GM23338 (cell line): ENCODE results near the gene VPS72. TPM values are rescaled to one million over a fixed set of nuclear protein-coding genes. Genes with fewer than 3 reads are reported as not detected.

Source experiments
- ATAC-seq: fragments of 200-7000 bp; cut with Tn5 transposase; 3 replicates; pipeline ENCODE4 v1.9.1; 2020
- DNase-seq: peaks from one replicate; pipeline ENCODE4 v3.0.0-alpha.2; 2015; ENCODE audit warnings: low spot score
- H2AFZ ChIP-seq: fragments of 200-600 bp; sonication (generic); 2 replicates; pipeline ENCODE4 v1.8.0; 2016; ENCODE audit warnings: antibody characterized with exemption, mild to moderate bottlenecking, moderate library complexity
- H3F3A ChIP-seq: fragments of 200-600 bp; sonication (generic); replicated peaks from 2 replicates; pipeline ENCODE4 v1.8.0; 2017; ENCODE audit warnings: antibody characterized with exemption, mixed run types, low read depth
- H3K27ac ChIP-seq: fragments of 200-600 bp; sonication (generic); 2 replicates; pipeline ENCODE4 v1.6.1; 2016; ENCODE audit warnings: low read depth
- H3K27me3 ChIP-seq: fragments of 200-600 bp; sonication (generic); 2 replicates; pipeline ENCODE4 v1.8.0; 2016; ENCODE audit warnings: mild to moderate bottlenecking, mixed run types, moderate library complexity; ENCODE audit not compliant: insufficient read depth
- H3K36me3 ChIP-seq: fragments of 200-600 bp; sonication (generic); 2 replicates; pipeline ENCODE4 v1.8.0; 2016; ENCODE audit warnings: mild to moderate bottlenecking; ENCODE audit not compliant: insufficient read depth
- H3K4me1 ChIP-seq: fragments of 200-600 bp; sonication (generic); 2 replicates; pipeline ENCODE4 v1.8.0; 2016; ENCODE audit warnings: mild to moderate bottlenecking, moderate library complexity; ENCODE audit not compliant: insufficient read depth
- H3K4me2 ChIP-seq: fragments of 200-600 bp; sonication (generic); 2 replicates; pipeline ENCODE4 v1.7.1; 2017; ENCODE audit warnings: mixed run types
- H3K4me3 ChIP-seq: fragments of 200-600 bp; sonication (generic); 2 replicates; pipeline ENCODE4 v1.6.1; 2016; ENCODE audit warnings: mixed run types
- H3K79me2 ChIP-seq: fragments of 200-600 bp; sonication (generic); replicated peaks from 2 replicates; pipeline ENCODE4 v1.8.0; 2017; ENCODE audit warnings: mild to moderate bottlenecking; ENCODE audit not compliant: insufficient read depth
- H3K9me2 ChIP-seq: fragments of 200-600 bp; sonication (generic); 2 replicates; pipeline ENCODE4 v1.8.0; 2017; ENCODE audit not compliant: insufficient read depth
- H4K20me1 ChIP-seq: fragments of 200-600 bp; sonication (generic); replicated peaks from 2 replicates; pipeline ENCODE4 v1.8.0; 2017; ENCODE audit warnings: mild to moderate bottlenecking; ENCODE audit not compliant: insufficient read depth
- H3K27ac Mint-ChIP-seq: 2 replicates; pipeline ENCODE4 v1.8.0; 2020; ENCODE audit warnings: inconsistent platforms, mild to moderate bottlenecking, moderate library complexity, mixed read lengths
- H3K27me3 Mint-ChIP-seq: 3 replicates; pipeline ENCODE4 v1.8.0; 2022; ENCODE audit warnings: low read depth, mild to moderate bottlenecking, moderate library complexity, mixed read lengths, inconsistent platforms; ENCODE audit not compliant: insufficient read depth, poor library complexity
- H3K36me3 Mint-ChIP-seq: 3 replicates; pipeline ENCODE4 v1.8.0; 2021; ENCODE audit warnings: low read depth, mild to moderate bottlenecking, inconsistent platforms, moderate library complexity, mixed read lengths
- H3K4me1 Mint-ChIP-seq: 3 replicates; pipeline ENCODE4 v1.8.0; 2020; ENCODE audit warnings: mild to moderate bottlenecking, inconsistent platforms, mixed read lengths
- H3K4me3 Mint-ChIP-seq: 3 replicates; pipeline ENCODE4 v1.8.0; 2021; ENCODE audit warnings: moderate library complexity, mild to moderate bottlenecking, inconsistent platforms, mixed read lengths
- H3K9me3 Mint-ChIP-seq: 3 replicates; pipeline ENCODE4 v1.8.0; 2020; ENCODE audit warnings: moderate library complexity, mild to moderate bottlenecking, inconsistent platforms, mixed read lengths
- CREB1 ChIP-seq: fragments of 250-450 bp; sonication (Bioruptor Pico); IDR thresholded peaks from 2 replicates; pipeline ENCODE4 v1.5.0; 2020; ENCODE audit warnings: low read depth, mild to moderate bottlenecking, moderate library complexity
- EZH2 ChIP-seq: fragments of 200-600 bp; sonication (generic); IDR thresholded peaks from one replicate; pipeline ENCODE4 v1.8.0; 2017; ENCODE audit warnings: antibody characterized with exemption, mild to moderate bottlenecking, low read depth; ENCODE audit not compliant: unreplicated experiment
- EZH2phosphoT487 ChIP-seq: fragments of 200-600 bp; sonication (generic); IDR thresholded peaks from one replicate; pipeline ENCODE4 v1.8.1; 2018; ENCODE audit warnings: antibody characterized with exemption; ENCODE audit not compliant: unreplicated experiment
- JUNB ChIP-seq: IDR thresholded peaks from one replicate; pipeline ENCODE4 v1.6.1; 2016; ENCODE audit warnings: antibody characterized with exemption; ENCODE audit not compliant: unreplicated experiment
- NANOG ChIP-seq: IDR thresholded peaks from 2 replicates; pipeline ENCODE4 v1.6.1; 2016; ENCODE audit warnings: antibody characterized with exemption, borderline replicate concordance
- ZNF114 ChIP-seq: fragments of 250-450 bp; sonication (Bioruptor Pico); IDR thresholded peaks from 2 replicates; pipeline ENCODE4 v1.5.0; 2020; ENCODE audit warnings: mild to moderate bottlenecking, moderate library complexity
- ZNF331 ChIP-seq: fragments of 250-450 bp; sonication (Bioruptor Pico); IDR thresholded peaks from 2 replicates; pipeline ENCODE4 v1.5.0; 2020; ENCODE audit warnings: low read depth, mild to moderate bottlenecking, moderate library complexity
- polyA plus RNA-seq: library from polyadenylated mRNA; unstranded; fragments of >200 nt; fragmentation: Nextera tagmentation; extraction: Ambion mirVana; gene quantifications from 2 replicates; pipeline ENCODE4 v1.2.1, GENCODE V29; 2016
- total RNA-seq: library from RNA; depleted of rRNA; stranded (reverse); fragments of >200 nt; shearing (Covaris generic); gene quantifications from 2 replicates; pipeline ENCODE4 v1.2.3, GENCODE V29; 2014
- TF ChIP-seq, protein P1 (sequence below), 2 experiments: fragments of 200-600 bp in 1 of 2; sonication (generic) in 1 of 2; conservative IDR thresholded peaks; 2 replicates each; pipeline versions ENCODE4 v1.5.1 to v1.6.1; 2016 to 2017; ENCODE audit warnings: antibody characterized with exemption in 2 of 2, low read depth in 2 of 2, mild to moderate bottlenecking in 2 of 2, moderate library complexity in 1 of 2
- TF ChIP-seq, protein P2 (sequence below): fragments of 250-450 bp; sonication (Bioruptor Pico); IDR thresholded peaks from 2 replicates; pipeline ENCODE4 v1.5.0; 2020; ENCODE audit warnings: mild to moderate bottlenecking, moderate library complexity

VPS72 gene
- total and polyA plus RNA-seq, 2 experiments from 2014 or later, result 60.2 to 90.3 TPM

DNA sequence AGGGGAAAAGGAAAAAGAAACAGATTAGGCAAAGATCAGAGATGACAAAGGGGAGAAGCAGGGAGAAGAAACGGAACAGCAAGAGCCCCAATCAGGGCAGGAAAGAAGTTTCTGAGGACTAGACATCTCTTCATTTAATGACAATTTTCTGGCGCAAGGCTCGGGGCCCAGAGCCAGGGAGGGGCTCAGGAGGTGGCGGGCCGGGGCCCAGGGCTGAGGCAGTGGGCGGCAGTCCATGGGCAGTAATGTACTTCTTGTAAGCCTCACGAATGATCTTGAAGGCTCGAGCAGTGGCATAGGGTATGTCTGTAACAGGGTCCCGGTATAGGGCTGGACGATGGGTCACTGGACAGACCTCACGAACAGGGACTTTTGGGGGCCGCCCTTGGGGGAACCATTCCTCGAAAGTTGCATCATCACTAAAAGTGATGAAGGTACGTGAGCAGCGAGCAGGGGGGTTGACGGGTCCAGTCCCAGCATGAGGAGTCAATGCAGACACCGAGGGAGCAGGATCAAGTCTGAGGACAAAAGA is 13.4 kb downstream of the VPS72 start:
- Histone ChIP-seq H2AFZ (no peak overlapping the region), H4K20me1 (no peaks in the 10 kb centered on the region; the same call in 1 of the 2 replicates), H3F3A (0 out of 2 replicates have a peak, but pooled peaks cover 4% of the 10 kb centered on the region), H3K79me2 (no peaks in the 10 kb centered on the region), H3K4me3 (no peak overlapping the region), H3K9me2 (no peaks in the 10 kb centered on the region), H3K4me1 (no peaks in the 10 kb centered on the region), H3K36me3 (peaks cover 10% of the 10 kb centered on the region), H3K27ac (no peak overlapping the region), H3K4me2 (no peak overlapping the region), H3K27me3 (no peaks in the 10 kb centered on the region)
- TF ChIP-seq ZNF331 (CRISPR knock-in tag) (no peak), JUNB (no peak), CREB1 (no peak), ZNF114 (CRISPR knock-in tag) (no peak), NANOG (no peak), EZH2phosphoT487 (no peak), EZH2 (no peak)
- TF ChIP-seq, protein P1, sequence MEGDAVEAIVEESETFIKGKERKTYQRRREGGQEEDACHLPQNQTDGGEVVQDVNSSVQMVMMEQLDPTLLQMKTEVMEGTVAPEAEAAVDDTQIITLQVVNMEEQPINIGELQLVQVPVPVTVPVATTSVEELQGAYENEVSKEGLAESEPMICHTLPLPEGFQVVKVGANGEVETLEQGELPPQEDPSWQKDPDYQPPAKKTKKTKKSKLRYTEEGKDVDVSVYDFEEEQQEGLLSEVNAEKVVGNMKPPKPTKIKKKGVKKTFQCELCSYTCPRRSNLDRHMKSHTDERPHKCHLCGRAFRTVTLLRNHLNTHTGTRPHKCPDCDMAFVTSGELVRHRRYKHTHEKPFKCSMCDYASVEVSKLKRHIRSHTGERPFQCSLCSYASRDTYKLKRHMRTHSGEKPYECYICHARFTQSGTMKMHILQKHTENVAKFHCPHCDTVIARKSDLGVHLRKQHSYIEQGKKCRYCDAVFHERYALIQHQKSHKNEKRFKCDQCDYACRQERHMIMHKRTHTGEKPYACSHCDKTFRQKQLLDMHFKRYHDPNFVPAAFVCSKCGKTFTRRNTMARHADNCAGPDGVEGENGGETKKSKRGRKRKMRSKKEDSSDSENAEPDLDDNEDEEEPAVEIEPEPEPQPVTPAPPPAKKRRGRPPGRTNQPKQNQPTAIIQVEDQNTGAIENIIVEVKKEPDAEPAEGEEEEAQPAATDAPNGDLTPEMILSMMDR (conservative IDR thresholded peaks at IDR 0.05; ENCODE audit: low read depth in 2 of 2), result no peak
- TF ChIP-seq, protein P2, sequence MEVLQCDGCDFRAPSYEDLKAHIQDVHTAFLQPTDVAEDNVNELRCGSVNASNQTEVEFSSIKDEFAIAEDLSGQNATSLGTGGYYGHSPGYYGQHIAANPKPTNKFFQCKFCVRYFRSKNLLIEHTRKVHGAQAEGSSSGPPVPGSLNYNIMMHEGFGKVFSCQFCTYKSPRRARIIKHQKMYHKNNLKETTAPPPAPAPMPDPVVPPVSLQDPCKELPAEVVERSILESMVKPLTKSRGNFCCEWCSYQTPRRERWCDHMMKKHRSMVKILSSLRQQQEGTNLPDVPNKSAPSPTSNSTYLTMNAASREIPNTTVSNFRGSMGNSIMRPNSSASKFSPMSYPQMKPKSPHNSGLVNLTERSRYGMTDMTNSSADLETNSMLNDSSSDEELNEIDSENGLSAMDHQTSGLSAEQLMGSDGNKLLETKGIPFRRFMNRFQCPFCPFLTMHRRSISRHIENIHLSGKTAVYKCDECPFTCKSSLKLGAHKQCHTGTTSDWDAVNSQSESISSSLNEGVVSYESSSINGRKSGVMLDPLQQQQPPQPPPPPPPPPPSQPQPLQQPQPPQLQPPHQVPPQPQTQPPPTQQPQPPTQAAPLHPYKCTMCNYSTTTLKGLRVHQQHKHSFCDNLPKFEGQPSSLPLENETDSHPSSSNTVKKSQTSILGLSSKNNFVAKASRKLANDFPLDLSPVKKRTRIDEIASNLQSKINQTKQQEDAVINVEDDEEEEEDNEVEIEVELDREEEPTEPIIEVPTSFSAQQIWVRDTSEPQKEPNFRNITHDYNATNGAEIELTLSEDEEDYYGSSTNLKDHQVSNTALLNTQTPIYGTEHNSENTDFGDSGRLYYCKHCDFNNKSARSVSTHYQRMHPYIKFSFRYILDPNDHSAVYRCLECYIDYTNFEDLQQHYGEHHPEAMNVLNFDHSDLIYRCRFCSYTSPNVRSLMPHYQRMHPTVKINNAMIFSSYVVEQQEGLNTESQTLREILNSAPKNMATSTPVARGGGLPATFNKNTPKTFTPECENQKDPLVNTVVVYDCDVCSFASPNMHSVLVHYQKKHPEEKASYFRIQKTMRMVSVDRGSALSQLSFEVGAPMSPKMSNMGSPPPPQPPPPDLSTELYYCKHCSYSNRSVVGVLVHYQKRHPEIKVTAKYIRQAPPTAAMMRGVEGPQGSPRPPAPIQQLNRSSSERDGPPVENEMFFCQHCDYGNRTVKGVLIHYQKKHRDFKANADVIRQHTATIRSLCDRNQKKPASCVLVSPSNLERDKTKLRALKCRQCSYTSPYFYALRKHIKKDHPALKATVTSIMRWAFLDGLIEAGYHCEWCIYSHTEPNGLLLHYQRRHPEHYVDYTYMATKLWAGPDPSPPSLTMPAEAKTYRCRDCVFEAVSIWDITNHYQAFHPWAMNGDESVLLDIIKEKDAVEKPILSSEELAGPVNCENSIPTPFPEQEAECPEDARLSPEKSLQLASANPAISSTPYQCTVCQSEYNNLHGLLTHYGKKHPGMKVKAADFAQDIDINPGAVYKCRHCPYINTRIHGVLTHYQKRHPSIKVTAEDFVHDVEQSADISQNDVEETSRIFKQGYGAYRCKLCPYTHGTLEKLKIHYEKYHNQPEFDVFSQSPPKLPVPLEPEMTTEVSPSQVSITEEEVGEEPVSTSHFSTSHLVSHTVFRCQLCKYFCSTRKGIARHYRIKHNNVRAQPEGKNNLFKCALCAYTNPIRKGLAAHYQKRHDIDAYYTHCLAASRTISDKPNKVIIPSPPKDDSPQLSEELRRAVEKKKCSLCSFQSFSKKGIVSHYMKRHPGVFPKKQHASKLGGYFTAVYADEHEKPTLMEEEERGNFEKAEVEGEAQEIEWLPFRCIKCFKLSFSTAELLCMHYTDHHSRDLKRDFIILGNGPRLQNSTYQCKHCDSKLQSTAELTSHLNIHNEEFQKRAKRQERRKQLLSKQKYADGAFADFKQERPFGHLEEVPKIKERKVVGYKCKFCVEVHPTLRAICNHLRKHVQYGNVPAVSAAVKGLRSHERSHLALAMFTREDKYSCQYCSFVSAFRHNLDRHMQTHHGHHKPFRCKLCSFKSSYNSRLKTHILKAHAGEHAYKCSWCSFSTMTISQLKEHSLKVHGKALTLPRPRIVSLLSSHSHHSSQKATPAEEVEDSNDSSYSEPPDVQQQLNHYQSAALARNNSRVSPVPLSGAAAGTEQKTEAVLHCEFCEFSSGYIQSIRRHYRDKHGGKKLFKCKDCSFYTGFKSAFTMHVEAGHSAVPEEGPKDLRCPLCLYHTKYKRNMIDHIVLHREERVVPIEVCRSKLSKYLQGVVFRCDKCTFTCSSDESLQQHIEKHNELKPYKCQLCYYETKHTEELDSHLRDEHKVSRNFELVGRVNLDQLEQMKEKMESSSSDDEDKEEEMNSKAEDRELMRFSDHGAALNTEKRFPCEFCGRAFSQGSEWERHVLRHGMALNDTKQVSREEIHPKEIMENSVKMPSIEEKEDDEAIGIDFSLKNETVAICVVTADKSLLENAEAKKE (CRISPR knock-in tag), result no peak
- Mint-ChIP-seq H3K27ac (peak overlapping the region; percentile 68; the same call in 1 of the 2 replicates), H3K9me3 (no peaks in the 10 kb centered on the region), H3K4me3 (no peak overlapping the region), H3K4me1 (no peaks in the 10 kb centered on the region), H3K36me3 (peaks cover 66% of the 10 kb centered on the region), H3K27me3 (peaks cover 5% of the 10 kb centered on the region)
- no peak for DNase-seq
- no peak for ATAC-seq
